ENCODE results near the gene TPRX1. TPM values are rescaled to one million over a fixed set of nuclear protein-coding genes. Genes with fewer than 3 reads are reported as not detected.

TPRX1 gene
- total RNA-seq, 1 experiment from 2014 or later, result not detected

DNA sequence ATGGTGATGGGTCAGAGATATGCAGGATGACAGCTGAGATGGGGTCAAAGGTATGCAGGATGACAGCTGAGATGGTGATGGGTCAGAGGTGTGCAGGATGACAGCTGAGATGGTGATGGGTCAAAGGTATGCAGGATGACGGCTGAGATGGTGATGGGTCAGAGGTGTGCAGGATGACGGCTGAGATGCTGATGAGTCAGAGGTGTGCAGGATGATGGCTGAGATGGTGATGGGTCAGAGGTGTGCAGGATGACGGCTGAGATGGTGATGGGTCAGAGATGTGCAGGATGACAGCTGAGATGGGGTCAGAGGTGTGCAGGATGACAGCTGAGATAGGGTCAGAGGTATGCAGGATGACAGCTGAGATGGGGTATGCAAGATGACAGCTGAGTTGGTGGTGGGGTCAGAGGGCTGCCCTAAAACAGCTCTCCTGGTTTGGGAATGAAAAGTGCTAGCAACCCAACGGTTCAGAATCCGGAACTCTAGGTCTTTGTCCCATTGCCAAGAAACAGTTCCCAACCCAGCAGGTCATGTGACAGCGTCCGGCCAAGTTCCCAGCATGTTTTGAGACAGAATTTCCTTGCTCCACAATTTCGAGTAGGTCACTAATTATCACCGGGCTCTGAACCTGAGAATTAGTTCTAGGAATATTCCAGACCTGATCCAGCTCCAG, 22.6 kb downstream of the TPRX1 start:
- H3K36me3 ChIP-seq (ENCODE audit: low read depth), result peaks cover 9% of the 10 kb centered on the region; the same call in 1 of the 2 replicates

DNA sequence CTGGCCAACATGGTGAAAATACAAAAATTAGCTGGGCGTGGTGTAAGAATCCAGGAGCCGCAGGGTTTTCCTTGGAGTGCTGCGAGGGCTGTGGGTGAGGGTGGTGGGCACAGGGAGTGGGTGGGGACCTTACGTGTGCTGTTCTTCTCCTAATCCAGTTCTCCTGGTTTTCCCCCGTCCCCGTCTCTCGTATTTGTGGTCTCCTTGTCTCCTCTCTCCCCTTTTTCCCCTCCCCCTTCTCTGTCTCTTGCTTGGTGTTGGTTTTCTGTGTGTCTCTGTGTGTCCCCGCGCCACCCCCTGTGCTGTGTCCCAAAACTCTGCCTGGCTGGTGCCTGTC, 24.2 kb downstream of the TPRX1 start:
- Histone ChIP-seq H2AFZ (no peak overlapping the region), H3K79me2 (ENCODE audit: low read depth) (peaks cover 23% of the 10 kb centered on the region), H3K4me1 (replicated peaks; ENCODE audit: insufficient read depth) (peaks cover 24% of the 10 kb centered on the region), H3K9me3 (ENCODE audit: insufficient read depth, low read depth) (no peaks in the 10 kb centered on the region), H3K27me3 (ENCODE audit: insufficient read depth, low read depth) (no peaks in the 10 kb centered on the region), H3K4me3 (peak overlapping the region; percentile 95; the same call in 1 of the 2 replicates), H3F3A (ENCODE audit: insufficient read depth, low read depth) (peaks cover 33% of the 10 kb centered on the region; the same call in 1 of the 2 replicates), H3K36me3 (ENCODE audit: low read depth) (peaks cover 9% of the 10 kb centered on the region; the same call in 1 of the 2 replicates), H3K27ac (no peak overlapping the region), H3K9me2 (ENCODE audit: insufficient read depth) (no peaks in the 10 kb centered on the region), H4K20me1 (ENCODE audit: insufficient read depth) (0 out of 2 replicates have a peak, but pooled peaks cover 4% of the 10 kb centered on the region), H3K4me2 (peak overlapping the region; percentile 95)
- BruUV-seq (replicated peaks), result no TSS peak
- DNase-seq, result no peak
- TF ChIP-seq, protein P1, sequence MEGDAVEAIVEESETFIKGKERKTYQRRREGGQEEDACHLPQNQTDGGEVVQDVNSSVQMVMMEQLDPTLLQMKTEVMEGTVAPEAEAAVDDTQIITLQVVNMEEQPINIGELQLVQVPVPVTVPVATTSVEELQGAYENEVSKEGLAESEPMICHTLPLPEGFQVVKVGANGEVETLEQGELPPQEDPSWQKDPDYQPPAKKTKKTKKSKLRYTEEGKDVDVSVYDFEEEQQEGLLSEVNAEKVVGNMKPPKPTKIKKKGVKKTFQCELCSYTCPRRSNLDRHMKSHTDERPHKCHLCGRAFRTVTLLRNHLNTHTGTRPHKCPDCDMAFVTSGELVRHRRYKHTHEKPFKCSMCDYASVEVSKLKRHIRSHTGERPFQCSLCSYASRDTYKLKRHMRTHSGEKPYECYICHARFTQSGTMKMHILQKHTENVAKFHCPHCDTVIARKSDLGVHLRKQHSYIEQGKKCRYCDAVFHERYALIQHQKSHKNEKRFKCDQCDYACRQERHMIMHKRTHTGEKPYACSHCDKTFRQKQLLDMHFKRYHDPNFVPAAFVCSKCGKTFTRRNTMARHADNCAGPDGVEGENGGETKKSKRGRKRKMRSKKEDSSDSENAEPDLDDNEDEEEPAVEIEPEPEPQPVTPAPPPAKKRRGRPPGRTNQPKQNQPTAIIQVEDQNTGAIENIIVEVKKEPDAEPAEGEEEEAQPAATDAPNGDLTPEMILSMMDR (conservative IDR thresholded peaks at IDR 0.05), result no peak
- no peak for TF ChIP-seq EZH2 (IDR thresholded peaks at IDR 0.05; ENCODE audit: low read depth)
- intact Hi-C loops (cut with micrococcal nuclease; ENCODE audit: unreplicated experiment), result no loop called here
- POLR2A ChIA-PET (ENCODE audit: unreplicated experiment), result no interaction called here
- CTCF ChIA-PET, result no interaction called here

More for the DNA sequence above, 22.6 kb downstream of the TPRX1 start:
- H3K79me2 ChIP-seq (ENCODE audit: low read depth), result peaks cover 23% of the 10 kb centered on the region
- H3K4me1 ChIP-seq (replicated peaks; ENCODE audit: insufficient read depth), result peaks cover 15% of the 10 kb centered on the region
- intact Hi-C loops (cut with micrococcal nuclease; ENCODE audit: unreplicated experiment), result no loop called here
- no peak for DNase-seq
- CTCF ChIA-PET, result no interaction called here
- H4K20me1 ChIP-seq (ENCODE audit: insufficient read depth), result 0 out of 2 replicates have a peak, but pooled peaks cover 4% of the 10 kb centered on the region
- no peak overlapping the region for H3K27ac ChIP-seq
- H3K4me3 ChIP-seq, result no peak overlapping the region
- POLR2A ChIA-PET (ENCODE audit: unreplicated experiment), result no interaction called here
- H3K4me2 ChIP-seq, result no peak overlapping the region
- no peaks in the 10 kb centered on the region for H3K9me3 ChIP-seq (ENCODE audit: insufficient read depth, low read depth)
- no peak overlapping the region for H2AFZ ChIP-seq
- H3F3A ChIP-seq (ENCODE audit: insufficient read depth, low read depth), result peaks cover 23% of the 10 kb centered on the region; the same call in 1 of the 2 replicates
- H3K9me2 ChIP-seq (ENCODE audit: insufficient read depth), result no peaks in the 10 kb centered on the region
- no peak for TF ChIP-seq EZH2 (IDR thresholded peaks at IDR 0.05; ENCODE audit: low read depth)
- TF ChIP-seq, protein P1 (conservative IDR thresholded peaks at IDR 0.05), result no peak
- H3K27me3 ChIP-seq (ENCODE audit: insufficient read depth, low read depth), result no peaks in the 10 kb centered on the region
- BruUV-seq (replicated peaks), result no TSS peak

DNA sequence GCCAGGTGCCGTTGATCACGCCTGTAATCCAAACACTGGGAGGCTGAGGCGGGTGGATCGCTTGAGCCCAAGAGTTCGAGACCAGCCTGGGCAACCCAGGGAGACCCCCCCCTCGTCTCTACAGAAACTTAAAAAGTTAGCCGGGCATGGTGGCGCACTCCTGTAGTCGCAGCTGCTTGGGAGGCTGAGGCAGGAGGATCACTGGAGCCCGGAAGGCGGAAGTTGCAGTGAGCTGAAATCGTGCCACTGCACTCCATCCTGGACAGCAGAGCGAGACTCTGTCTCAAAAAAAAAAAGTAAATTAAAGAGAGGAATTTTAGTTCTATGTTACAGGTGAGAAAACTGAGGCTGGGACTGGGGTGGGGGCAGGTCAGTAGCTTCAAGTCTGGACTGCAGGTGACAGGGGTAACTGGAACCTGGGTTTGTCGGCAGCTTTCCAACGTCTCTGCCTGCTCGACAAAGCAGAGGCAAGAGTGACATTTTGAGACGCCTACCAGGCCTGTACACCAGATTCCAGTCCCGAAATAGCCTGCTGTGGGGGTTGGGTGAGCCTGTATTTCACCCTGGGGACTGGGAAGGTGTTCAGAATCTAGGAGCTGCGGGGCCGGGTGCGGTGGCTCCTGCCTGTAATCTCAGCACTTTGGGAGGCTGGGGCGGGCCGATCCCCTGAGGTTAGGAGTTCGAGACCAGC, 24.7 kb downstream of the TPRX1 start:
- intact Hi-C loops (cut with micrococcal nuclease; ENCODE audit: unreplicated experiment), result loop anchor here (1.0 kb wide), 1 partner anchor 11 kb away; no protein-coding TSS in a partner anchor
- Histone ChIP-seq H3K4me2 (peak overlapping the region; percentile 95), H3K9me3 (ENCODE audit: insufficient read depth, low read depth) (no peaks in the 10 kb centered on the region), H3K27ac (no peak overlapping the region), H3K79me2 (ENCODE audit: low read depth) (peaks cover 23% of the 10 kb centered on the region), H3K27me3 (ENCODE audit: insufficient read depth, low read depth) (no peaks in the 10 kb centered on the region), H3K9me2 (ENCODE audit: insufficient read depth) (no peaks in the 10 kb centered on the region), H2AFZ (peak overlapping the region; percentile 98), H4K20me1 (ENCODE audit: insufficient read depth) (0 out of 2 replicates have a peak, but pooled peaks cover 4% of the 10 kb centered on the region), H3F3A (ENCODE audit: insufficient read depth, low read depth) (peaks cover 30% of the 10 kb centered on the region; the same call in 1 of the 2 replicates), H3K4me1 (replicated peaks; ENCODE audit: insufficient read depth) (peaks cover 24% of the 10 kb centered on the region), H3K4me3 (peak overlapping the region; percentile 95), H3K36me3 (ENCODE audit: low read depth) (peaks cover 9% of the 10 kb centered on the region; the same call in 1 of the 2 replicates)
- BruUV-seq (replicated peaks), result no TSS peak
- ChIA-PET CTCF (no interaction called here), POLR2A (ENCODE audit: unreplicated experiment) (interaction anchor here (0.6 kb wide), 1 partner anchor 218 kb away, joined by 3 read pairs; no protein-coding TSS in a partner anchor)
- TF ChIP-seq, protein P1 (conservative IDR thresholded peaks at IDR 0.05), result no peak
- no peak for TF ChIP-seq EZH2 (IDR thresholded peaks at IDR 0.05; ENCODE audit: low read depth)
- no peak for DNase-seq
